T-helper 22 cell (primary cell): ENCODE data around the gene CLK1.
"Not testable (repeated sequence)": the region's sequence is repeated elsewhere in the genome, so short reads cannot be mapped to it uniquely, and the experiment has no call there.

ENCODE experiments used
- DNase-seq: peaks from one replicate; pipeline ENCODE4 v3.0.0-alpha.2; 2020; ENCODE audit warnings: low read depth

The CLK1 gene

DNA sequence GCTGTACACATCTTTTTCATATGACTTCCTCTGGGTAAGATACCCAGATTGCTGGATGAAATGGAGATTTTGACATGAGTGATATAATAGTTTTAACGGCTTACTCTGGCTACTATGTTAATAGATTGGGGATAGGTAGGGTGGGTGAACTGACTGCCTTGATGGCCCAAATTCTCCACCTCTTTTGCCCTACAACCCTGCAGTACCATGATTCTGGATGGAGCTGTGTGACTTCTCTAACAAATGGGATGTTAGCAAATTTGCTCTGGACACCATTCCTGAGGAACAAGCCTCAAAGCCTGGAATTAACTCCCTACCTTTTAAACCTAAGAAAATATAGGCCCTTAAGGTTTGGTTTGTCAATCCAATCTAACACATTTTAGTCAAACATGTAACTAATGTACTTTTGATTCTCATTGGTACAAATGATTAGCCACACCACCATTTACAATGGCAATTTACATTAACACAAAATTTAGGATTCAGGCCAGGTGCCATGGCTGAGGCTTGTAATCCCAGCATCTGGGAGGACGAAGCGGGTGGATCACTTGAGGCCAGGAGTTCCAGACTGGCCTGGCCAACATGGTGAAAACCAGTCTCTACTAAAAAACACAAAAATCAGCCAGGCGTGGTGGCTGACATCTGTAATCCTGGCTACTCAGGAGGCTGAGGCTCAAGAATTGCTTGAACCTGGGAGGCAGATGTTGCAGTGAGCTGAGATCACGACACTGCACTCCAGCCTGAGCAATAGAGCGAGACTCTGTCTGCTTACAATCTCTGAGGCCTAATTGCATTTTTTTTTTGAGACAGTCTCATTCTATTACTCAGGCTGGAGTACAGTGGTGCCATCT, 12.8 kb downstream of the CLK1 start:
- no peak for DNase-seq

- DNase-seq = no peak
These were observed 13.8 kb downstream of the CLK1 start for GRCh38 chr2:200850512-200851256.

- DNase-seq = no peak
These were observed 16.5 kb downstream of the CLK1 start for GRCh38 chr2:200847939-200848338.

DNA sequence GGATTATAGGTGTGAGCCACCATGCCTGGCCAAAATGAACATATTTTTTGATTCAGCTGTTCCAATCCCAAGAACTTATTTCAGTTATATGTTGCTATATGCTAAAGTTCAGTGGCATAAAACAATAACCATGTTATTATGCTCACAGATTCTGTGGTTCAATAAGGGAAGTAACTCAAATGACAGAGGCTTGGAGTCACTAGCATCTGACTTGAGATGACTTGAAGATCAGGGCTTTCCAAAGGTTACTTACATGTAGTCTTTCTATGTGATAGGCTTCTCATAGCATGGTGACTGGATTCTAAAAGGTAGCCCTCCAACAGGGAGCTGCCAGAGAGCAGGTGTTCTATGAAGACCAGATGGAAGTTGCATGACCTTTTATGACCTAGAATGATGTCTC, 17.2 kb downstream of the CLK1 start:
- DNase-seq = no peak

DNA sequence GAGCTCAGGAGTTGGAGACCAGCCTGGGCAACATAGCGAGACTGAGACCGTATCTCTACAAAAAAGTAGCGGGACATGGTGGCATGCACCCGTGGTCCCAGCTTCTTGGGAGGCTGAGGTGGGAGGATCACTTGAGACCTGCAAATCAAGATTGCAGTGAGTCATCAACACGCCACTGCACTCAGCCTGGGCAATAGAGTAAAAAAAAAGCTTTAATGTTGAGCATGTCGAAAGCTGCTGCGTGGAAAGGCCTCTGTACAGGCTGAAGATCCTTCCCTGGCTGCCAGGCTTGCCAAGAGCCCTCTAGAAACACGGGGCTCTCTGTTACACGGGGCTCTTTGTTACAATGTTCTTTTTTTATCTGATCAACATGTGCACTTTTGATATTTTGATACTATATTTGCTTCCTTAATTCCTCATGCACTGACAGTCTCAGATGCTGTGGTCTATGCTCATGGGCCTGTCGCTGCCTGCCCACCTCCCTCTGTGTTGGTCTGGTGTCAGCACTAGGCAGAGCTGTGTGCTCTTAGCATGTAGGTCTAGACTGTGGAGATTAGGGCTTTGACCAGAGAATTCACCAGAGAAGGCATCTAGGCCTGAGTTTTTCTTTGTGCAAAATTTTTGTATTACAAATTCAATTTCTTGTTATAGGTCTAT, 18.7 kb downstream of the CLK1 start:
- no peak for DNase-seq

- DNase-seq = no peak
These were observed 19.3 kb downstream of the CLK1 start for GRCh38 chr2:200845194-200845593.

DNA sequence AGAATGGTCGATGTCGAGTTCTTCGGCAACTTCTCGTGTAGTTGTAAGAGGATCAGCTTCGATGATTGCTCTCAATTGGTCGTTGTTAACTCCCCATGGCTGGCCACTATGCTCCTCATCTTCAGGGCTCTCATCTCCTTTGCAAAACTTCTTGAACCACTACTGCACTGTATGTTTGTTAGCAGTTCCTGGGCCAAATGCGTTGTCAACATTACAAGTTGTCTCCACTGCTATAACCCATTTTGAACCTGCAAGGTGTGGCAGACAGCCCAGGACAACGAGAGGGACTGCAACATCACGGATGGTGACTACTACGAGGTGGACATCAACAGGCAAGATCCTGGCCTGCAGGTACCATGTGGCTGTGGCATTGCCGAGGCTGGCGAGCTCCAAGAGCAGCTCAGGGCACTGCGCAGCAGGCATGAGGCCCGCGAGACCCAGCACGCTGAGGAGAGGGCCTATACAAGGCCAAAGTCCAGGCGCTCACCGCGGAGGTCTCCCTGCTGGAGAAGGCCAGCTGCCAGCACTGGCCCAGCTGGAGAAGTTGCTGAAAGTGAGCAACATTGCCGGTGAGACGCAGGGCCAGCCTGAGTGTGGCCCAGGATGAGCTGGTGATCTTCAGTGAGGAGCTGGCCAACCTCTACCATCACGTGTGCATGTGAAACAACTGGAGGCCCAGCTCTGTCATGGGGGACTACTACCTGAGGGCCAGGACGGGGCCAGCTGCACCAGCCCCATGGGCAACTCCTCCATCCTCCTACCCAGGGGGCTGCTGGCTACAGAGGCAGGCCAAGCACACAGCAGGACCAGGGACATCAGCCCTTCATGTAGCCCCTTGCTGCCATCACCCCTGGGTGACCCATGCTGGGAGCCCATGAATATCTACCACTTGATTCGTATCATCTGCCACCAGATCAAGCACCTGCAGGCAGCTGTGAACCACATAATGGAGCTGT, 20.2 kb downstream of the CLK1 start:
- no peak for DNase-seq

DNA sequence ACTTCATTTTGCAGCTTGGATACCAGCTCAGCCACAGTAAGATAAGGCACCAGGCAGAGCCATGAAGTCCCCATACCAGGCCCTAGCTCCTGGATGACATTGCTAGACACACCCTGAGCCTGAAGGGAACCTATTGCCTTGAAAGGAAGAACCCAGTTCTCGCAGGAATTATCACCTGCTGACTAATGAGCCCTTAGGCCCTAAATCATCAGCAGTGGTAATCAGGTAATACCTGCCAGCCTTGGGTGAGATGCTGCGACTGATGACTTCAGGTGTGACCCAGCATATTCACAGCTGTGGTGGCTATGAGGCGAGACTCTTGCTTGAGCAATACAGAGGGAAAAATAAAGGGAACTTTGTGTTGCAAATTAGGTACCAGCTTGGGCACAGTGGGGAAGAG, 24.9 kb downstream of the CLK1 start:
- DNase-seq = no peak

GRCh38 chr2:200834701-200835100, 29.8 kb downstream of the CLK1 start:
- DNase-seq = no peak

DNA sequence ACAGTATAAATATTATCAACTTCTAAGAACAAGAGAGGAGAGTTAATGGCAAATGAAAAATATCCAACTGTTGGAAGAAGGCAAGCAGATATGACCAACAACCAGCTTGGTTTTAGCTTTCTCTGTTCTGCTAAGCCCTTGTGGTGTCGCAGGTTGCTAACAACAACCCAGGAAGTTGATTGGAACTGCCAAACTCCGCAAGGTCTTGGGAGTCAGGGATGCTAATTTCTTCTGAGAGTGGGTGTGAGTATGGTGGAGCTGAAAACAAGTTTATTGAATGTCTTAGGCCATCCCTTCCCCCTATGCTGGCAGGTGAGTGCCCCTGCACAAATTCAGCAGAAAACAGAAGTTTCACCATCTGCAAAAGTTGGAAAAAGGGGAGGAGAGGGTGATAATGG, 35.2 kb downstream of the CLK1 start:
- no peak for DNase-seq

DNA sequence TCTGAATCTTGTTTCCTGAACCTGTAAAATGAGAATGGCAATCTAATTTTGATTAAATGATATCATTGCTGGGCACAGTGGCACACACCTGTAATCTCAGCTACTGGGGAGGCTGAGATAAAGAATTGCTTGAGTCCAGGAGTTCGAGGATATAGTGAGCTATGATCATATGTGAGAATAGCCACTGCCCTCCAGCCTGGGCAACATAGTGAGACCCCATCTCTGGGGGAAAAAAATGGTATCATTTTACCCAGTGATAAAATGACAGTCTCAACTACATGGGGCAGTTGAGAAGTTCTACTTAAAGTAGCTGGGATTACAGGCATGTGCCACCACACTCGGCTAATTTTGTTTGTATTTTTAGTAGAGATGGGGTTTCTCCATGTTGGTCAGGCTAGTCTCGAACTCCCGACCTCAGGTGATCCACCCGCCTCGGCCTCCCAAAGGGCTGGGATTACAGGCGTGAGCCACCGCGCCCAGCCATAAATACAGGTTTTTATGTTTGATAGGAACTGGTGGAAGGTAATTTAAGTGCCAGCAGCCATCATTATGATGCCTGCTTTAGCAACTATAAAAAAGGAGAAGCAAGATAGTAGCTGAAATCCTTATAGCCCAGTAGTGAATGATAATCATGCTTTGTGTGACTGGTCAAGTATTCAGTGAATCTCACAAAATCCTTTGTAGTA, 35.7 kb downstream of the CLK1 start:
- no peak for DNase-seq

DNA sequence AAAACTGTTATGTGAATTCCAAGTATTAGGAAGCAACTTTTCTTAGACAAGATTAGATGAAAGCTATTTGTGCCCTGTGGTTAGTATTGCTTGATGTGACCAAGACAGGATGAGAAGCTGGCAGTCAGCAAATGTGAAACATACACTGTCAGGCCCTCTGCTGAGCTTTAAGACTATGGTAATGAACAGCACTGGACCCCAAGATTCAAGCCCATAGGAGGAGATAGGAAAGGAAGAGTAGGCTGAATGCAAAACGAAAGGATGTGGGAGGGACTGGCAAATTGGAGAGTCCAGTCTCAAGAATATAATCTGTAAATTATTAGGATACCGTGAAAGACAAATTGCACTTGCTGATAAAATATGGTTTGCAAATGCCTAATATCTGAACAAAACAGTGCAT, 36.4 kb downstream of the CLK1 start:
- no peak for DNase-seq

DNA sequence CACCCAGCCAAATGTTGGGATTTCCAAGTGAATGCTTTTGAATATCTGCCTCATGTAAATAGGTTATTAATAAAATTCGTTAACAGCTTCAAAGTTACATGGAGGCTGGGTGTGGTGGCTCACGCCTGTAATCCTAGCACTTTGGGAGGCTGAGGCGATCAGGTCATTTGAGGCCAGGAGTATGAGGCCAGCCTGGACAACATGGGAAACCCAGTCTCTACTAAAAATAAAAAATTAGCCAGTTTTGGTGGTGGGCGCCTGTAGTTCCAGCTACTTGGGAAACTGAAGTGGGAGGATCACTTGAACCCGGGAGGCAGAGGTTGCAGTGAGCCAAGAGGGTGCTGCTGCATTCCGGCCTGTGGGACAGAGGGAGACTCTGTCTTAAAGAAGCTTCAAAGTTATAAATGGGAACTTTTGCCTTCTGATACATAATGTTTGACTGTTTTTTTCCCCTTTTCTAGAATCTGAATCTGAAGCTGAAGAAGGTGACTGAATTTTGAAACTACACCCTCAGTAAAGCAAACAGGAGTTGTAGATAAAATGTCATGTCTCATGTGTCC, 42.7 kb downstream of the CLK1 start:
- DNase-seq = no peak

DNA sequence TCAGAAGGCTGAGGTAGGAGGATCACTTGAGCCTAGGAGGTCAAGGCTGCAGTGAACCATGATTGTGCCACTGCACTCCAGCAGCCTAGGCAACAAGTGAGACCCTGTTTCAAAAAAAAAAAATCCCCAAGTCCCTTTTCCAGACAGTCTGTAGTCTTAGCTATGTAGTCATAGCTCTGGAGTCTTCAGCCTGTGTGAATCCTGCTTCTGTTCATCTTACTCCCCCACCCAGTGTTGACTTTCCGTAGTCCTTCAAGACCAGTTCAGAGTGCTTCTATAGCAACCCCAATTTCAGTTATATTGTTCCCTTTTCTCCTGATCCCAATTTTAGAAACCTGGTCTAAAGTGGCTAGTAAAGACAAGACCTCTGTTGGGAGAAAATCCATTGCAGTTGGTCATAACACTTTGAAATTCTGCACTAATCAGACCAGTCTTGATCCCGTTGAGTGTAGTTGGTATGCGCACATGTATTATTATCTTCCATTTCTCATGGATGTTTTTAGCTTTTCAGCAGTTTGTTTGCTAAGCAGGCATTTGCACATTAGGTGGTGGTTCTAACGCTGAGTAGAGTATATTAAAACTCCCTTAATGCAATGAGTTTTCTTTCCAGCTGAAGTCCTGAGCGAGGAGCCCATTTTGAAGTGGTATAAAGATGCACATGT, 43.8 kb downstream of the CLK1 start:
- DNase-seq = no peak

DNA sequence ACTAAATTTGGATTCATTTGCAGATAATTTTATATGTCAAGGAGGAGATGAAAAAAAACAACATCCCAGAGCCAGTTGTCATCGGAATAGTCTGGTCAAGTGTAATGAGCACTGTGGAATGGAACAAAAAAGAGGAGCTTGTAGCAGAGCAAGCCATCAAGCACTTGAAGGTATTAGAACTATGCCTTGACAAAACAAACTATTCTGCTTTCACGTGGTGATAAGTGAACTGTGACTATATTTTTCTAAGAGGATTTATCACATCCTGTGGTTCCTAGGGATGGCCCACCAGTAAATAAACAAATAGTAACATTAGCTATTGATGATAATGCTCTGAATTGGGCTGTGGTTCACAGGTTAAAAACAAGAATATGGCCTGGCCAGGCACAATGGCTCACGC, 45.7 kb downstream of the CLK1 start:
- not testable (repeated sequence) for DNase-seq

DNA sequence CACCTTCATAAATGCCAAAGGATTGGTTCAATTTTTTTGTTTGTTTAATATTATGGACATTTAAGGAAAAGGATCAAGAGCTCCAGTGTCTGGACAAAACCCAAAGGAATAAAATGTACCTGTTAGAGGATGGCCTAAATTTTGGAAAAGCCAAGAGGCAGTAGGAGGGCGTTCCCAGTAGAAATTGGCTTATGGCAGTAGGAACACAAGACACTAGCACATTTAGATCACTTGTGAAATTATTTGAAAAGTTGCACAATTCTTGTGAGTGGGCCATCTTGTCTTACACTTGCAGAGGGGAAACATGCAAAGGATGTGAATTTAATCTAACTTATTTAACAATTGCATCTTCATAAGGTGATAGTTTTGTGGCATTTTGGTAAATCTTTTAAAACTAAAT, 49.5 kb downstream of the CLK1 start:
- no peak for DNase-seq

DNA sequence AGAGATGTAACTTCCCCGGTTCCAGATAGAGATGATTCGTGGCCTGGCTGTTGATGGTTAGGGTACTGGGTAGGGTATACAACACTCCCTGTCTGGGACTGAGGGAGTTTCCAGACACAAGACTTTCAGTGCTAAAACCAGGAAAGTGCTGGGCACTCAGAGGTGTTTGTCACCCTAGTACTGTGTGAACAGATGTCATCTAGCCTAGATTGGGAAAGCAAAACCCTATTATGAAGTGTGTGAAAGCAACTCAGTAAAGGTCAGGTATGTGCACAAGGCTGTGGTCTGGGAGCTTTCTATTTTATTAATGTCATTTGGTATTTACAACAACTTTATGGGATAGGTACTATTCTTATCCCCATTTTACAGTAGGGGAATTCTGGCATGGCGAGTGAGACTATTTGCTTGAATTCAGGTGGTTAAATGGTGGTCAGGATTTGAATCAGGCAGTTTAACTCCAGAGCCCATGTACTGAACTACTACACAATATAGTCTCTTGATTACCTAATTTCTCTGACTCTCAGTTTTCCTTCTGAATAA, 50.1 kb downstream of the CLK1 start:
- no peak for DNase-seq

DNA sequence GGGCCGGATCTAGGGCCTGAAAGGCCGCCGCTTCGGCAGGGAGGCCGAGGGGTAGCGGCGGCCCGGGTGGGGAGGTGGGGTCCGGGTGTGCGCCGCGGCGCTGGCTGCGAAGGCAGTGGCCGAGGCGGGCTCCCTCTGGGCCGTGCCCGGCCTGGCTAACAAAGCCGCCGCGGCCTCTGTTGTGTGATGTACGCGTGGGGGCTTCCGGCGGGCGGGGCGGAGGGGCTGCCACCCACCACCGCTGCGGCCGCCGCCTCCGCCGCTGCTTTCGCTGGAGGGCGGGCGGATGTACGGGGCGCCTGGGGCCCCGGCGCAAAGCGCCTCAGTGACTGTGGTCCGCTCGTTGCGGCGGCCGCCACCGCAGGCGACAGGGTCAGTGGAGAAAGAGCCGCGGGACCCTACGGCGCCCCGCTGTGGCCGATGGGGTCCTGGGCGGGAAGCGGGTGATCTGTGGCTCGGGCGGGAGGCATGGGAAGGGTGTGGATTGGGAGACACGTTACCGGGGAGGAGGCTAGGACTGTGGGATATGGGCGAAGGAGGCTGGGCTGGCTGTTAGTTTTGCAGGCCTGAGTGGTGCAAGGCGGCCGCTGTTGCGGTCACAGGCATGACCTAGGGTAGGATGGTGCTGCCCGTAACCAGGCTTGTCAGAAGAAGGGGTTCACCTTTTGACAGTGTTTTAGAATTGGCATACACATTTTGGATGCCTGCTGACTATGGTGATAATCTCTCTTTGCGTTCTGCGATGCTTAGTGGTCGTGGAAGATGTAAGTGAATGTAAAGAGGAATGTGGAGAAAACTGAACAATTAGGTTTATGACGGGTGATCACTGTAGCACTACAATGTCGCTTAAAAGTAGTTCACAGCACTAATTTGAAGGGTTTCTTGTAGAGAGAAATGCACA, 52.1 kb downstream of the CLK1 start:
- peak; percentile 47 for DNase-seq
